Common myeloid progenitor, CD34-positive (primary cell): ENCODE measurements around the gene ITSN1.

Source experiments
- CTCF ChIA-PET: fragments of 350-600 bp; sonication (Branson Sonifier 250); formaldehyde crosslinking; loops from one replicate; lab custom pipeline; 2021; ENCODE audit warnings: antibody characterized with exemption; lab: Charles Lee
- POLR2A ChIA-PET: fragments of 350-600 bp; sonication (Branson Sonifier 250); formaldehyde crosslinking; loops from one replicate; lab custom pipeline; 2021; ENCODE audit warnings: antibody characterized with exemption; lab: Charles Lee
- DNase-seq, 3 donors: peaks; one replicate each; pipeline versions ENCODE4 v3.0.0 to v3.0.0-alpha.2; 2013
- H3K27ac ChIP-seq, 2 experiments: 1 replicate in 1 of 2; 2 replicates in 1 of 2; pipeline ENCODE4 v1.7.0; 2013; ENCODE audit warnings: inconsistent platforms in 2 of 2, low read length in 2 of 2, mild to moderate bottlenecking in 2 of 2, low read depth in 1 of 2, moderate library complexity in 1 of 2; ENCODE audit not compliant: severe bottlenecking in 2 of 2, insufficient read depth in 1 of 2, poor library complexity in 1 of 2
- H3K27me3 ChIP-seq, 5 experiments: replicated peaks in 2 of 5; 1 replicate in 3 of 5; 2 replicates in 2 of 5; pipeline versions ENCODE4 v1.6.1 to v1.7.0; 2013; ENCODE audit warnings: low read length in 4 of 5, mild to moderate bottlenecking in 2 of 5, moderate library complexity in 2 of 5, inconsistent platforms in 1 of 5; ENCODE audit not compliant: insufficient read depth in 5 of 5, control insufficient read depth in 4 of 5
- H3K36me3 ChIP-seq, 4 experiments: 1 replicate in 2 of 4; 2 replicates in 2 of 4; pipeline versions ENCODE4 v1.6.1 to v1.7.0; 2013; ENCODE audit warnings: low read length in 3 of 4, control low read depth in 1 of 4, mild to moderate bottlenecking in 1 of 4; ENCODE audit not compliant: control insufficient read depth in 4 of 4, insufficient read depth in 4 of 4
- H3K4me1 ChIP-seq, 4 experiments: 1 replicate in 3 of 4; 2 replicates in 1 of 4; pipeline versions ENCODE4 v1.6.1 to v1.7.1; 2013; ENCODE audit warnings: low read length in 3 of 4, mild to moderate bottlenecking in 3 of 4, control low read depth in 1 of 4, inconsistent platforms in 1 of 4, moderate library complexity in 1 of 4; ENCODE audit not compliant: control insufficient read depth in 4 of 4, insufficient read depth in 4 of 4; ENCODE audit errors: control extremely low read depth in 1 of 4
- H3K4me3 ChIP-seq, 7 experiments: 1 replicate in 4 of 7; 2 replicates in 3 of 7; pipeline versions ENCODE4 v1.5.1 to v1.7.0; 2013; ENCODE audit warnings: mild to moderate bottlenecking in 7 of 7, low read length in 6 of 7, moderate library complexity in 6 of 7, inconsistent platforms in 2 of 7, low read depth in 2 of 7, control low read depth in 1 of 7; ENCODE audit not compliant: insufficient read depth in 4 of 7, control insufficient read depth in 1 of 7; ENCODE audit errors: extremely low read depth in 1 of 7
- H3K9me3 ChIP-seq, 5 experiments: 1 replicate in 4 of 5; 2 replicates in 1 of 5; pipeline versions ENCODE4 v1.6.1 to v1.7.1; 2013; ENCODE audit warnings: low read length in 4 of 5, mild to moderate bottlenecking in 2 of 5, inconsistent platforms in 1 of 5, low read depth in 1 of 5, moderate library complexity in 1 of 5; ENCODE audit not compliant: control insufficient read depth in 4 of 5, insufficient read depth in 2 of 5; ENCODE audit errors: control extremely low read depth in 1 of 5
- WGBS: methylation state at CpG from one replicate; pipeline ENCODE4 v1.1.5; 2013; ENCODE audit not compliant: insufficient coverage; 5-methylcytosine and 5-hydroxymethylcytosine counted together

Gene ITSN1

DNA sequence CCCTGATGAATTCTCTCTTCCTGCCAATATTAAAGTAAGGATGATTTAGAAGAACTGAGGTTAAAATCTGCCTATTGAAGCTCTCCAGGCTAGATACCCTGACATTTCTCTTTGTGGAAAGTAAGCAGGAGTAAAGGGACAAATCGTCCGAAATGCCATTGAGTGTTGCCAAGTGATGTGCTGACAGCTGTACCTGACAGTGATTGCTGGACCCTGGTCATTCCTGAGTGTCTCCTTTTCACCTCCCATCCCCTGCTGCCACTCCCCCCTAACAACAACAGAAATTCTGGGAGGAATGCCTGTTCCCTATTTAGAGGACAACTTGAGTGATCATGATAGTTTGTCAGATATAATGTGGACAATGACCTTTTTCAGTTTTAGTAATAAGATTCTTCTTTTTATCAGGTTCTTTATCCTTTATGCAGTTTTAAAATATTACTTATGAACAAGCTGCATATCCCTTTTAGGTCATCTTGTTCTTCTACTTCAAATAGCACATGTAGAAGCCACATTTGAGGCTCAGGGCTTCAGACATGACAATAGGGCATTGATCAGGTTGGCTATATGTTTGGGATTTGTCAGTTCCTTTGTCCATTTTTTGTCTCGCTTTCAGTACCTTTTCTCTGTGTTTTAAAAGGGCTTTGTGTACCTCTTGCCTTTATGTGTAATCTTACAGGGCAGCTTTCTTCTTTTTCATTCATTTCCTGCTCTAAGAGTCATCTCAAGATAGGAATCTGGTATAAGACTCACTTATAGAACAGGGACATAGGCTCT, 56.0 kb downstream of the ITSN1 start:
- Histone ChIP-seq H3K4me1 (no peaks in the 10 kb centered on the region), H3K9me3 (no peaks in the 10 kb centered on the region), H3K4me3 (no peak overlapping the region), H3K36me3 (no peaks in the 10 kb centered on the region), H3K27ac (no peak overlapping the region), H3K27me3 (no peaks in the 10 kb centered on the region)
- ChIA-PET CTCF (no interaction called here), POLR2A (no interaction called here)
- WGBS: 100% methylated on average over 2 of the region's 3 CpGs
- no peak for DNase-seq

DNA sequence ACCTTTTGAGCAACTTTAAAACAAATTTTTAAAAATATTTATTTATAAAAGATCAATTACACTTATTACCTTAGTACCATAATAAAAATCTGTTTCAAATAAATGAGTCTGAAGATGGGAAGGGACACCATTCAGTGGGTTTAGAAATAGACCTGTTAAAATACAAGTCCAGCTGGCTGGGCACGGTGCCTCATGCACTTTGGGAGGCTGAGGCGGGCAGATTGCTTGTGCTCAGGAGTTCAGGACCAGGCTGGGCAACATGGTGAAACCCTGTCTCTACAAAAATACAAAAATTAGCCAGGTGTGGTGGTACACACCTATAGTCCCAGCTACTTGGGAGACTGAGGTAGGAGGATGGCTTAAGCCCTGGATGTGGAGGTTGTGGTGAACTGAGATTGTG, 57.0 kb downstream of the ITSN1 start:
- CTCF ChIA-PET: no interaction called here
- no peaks in the 10 kb centered on the region for H3K4me1 ChIP-seq
- WGBS: 100% methylated on average over 1 of the region's 2 CpGs
- no peaks in the 10 kb centered on the region for H3K36me3 ChIP-seq
- H3K27me3 ChIP-seq: no peaks in the 10 kb centered on the region
- POLR2A ChIA-PET: no interaction called here
- H3K4me3 ChIP-seq: no peak overlapping the region
- DNase-seq: no peak
- H3K27ac ChIP-seq: no peak overlapping the region
- H3K9me3 ChIP-seq: no peaks in the 10 kb centered on the region

DNA sequence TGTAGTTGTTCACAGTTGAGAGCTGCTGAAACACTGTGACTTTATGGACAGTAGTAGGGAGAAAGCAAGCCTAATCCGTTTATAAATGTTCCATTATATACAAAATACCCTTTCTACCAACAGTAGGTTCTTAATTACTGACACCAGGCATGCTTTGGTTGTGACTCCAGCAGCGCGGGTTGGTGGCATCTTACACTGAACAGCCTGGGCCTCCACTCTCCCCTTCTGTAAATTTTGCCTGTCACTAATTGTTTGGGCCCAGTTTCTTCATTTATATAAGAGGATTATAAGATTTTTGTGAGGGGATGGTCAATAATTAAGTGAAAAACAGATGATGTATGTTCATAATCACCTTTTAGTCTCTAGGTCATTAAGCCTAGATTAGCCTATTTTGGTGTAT, 58.2 kb downstream of the ITSN1 start:
- ChIA-PET CTCF (no interaction called here), POLR2A (no interaction called here)
- Histone ChIP-seq H3K4me1 (no peaks in the 10 kb centered on the region), H3K4me3 (no peak overlapping the region), H3K36me3 (no peaks in the 10 kb centered on the region), H3K9me3 (no peaks in the 10 kb centered on the region), H3K27ac (no peak overlapping the region), H3K27me3 (no peaks in the 10 kb centered on the region)
- no CpG with 5 or more reads among the region's 3 CpGs for WGBS
- DNase-seq: no peak

DNA sequence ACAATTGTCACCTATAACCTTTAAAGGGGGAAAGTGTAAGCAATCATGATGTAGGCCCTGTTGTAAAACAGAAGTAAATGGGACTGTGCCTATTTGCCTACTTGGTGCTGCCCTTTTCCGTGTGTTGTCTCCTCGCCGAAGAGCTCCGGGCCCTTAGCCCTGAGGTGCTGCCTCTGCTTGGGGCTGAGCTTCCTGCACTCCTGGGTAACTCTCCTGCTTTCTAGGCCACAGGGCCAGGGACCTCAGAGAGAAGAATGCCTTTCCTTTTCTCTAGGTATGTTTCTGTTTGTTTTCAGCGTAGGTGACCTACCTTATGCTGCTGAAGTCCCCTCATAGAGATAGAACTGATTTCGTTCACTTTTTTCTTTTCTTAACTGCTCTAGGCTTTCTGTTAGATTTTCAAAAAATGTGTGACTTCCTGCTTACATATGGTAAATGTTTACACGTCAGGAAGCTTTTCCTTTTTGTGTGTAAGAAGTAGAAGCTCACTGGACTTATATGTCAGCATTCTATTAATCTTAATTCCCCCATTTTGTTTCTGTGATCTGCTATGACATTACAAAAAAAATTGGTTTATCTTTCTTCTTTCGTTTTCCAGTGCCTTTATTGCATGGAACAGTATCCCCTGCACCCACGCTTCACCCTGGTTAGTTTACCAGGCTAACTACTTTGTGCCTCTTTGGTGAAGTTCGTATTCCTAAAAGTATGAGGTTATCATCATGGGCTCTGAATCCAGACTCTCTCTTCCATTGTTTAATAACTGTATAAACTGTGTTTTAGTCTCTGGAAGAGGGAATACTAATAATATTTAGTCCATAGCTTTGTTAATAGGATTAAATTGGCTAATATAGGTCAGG, 61.7 kb downstream of the ITSN1 start:
- peaks cover 0 to 8% (median 0%) of the 10 kb centered on the region in 5 experiments for H3K9me3 ChIP-seq
- POLR2A ChIA-PET: interaction anchor here (0.6 kb wide), 1 partner anchor 78 kb away, joined by 3 read pairs; no protein-coding TSS in a partner anchor
- H3K27me3 ChIP-seq: no peaks in the 10 kb centered on the region
- H3K36me3 ChIP-seq: no peaks in the 10 kb centered on the region
- H3K4me1 ChIP-seq: no peaks in the 10 kb centered on the region
- WGBS: 98% methylated on average over 6 of the region's 10 CpGs
- no peak for DNase-seq
- no peak overlapping the region for H3K27ac ChIP-seq
- no peak overlapping the region for H3K4me3 ChIP-seq
- CTCF ChIA-PET: no interaction called here

DNA sequence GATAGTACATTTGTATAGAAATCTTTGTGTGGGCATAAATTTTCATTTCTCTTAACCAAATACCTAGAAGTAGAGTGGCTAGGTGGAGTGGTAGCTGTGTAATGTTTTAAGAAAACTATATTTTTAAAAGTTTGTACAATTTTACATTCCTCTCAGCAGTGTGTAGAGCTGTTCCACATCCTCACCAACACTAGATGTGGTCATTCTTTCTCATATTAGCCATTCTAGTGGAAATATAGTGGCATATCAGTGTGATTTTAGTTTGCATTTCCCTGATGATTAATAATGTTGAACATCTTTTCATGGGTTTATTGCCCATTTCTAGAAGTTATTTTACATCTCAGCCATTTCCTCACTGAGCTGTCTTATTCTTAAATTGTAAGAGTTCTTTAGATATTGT, 65.5 kb downstream of the ITSN1 start:
- no peak for DNase-seq
- Histone ChIP-seq H3K27ac (no peak overlapping the region), H3K9me3 (peaks cover 0 to 12% (median 0%) of the 10 kb centered on the region in 5 experiments), H3K4me3 (no peak overlapping the region), H3K4me1 (no peaks in the 10 kb centered on the region), H3K27me3 (no peaks in the 10 kb centered on the region), H3K36me3 (no peaks in the 10 kb centered on the region)
- ChIA-PET POLR2A (no interaction called here), CTCF (no interaction called here)

DNA sequence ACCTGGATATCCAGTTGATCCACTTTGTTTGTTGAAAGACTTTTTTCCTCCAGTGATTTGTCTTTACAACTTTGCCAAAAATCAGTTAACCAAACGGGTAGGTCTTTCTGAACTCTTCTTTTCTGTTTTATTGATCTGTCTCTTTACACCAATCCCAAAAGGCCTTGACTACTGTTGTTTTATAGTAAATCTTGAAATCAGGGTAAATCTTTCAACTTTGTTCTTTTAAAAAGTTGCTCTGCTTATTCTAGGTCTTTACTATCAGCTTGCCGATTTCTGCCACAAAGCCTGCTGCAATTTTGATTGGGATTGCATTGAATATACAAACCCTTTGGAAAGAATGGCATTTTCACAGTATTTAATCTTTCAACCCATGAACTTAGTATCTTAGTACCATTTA, 66.6 kb downstream of the ITSN1 start:
- ChIA-PET CTCF (no interaction called here), POLR2A (no interaction called here)
- WGBS: 100% methylated on average over 1 of the region's 2 CpGs
- no peak overlapping the region for H3K4me3 ChIP-seq
- H3K27ac ChIP-seq: no peak overlapping the region
- DNase-seq: no peak
- H3K36me3 ChIP-seq: no peaks in the 10 kb centered on the region
- peaks cover 0 to 12% (median 0%) of the 10 kb centered on the region in 5 experiments for H3K9me3 ChIP-seq
- H3K4me1 ChIP-seq: no peaks in the 10 kb centered on the region
- no peaks in the 10 kb centered on the region for H3K27me3 ChIP-seq
